ENCODE results near the gene STAT1. TPM values are rescaled to one million over a fixed set of nuclear protein-coding genes. Genes with fewer than 3 reads are reported as not detected.

The STAT1 gene
- total RNA-seq, 1 donor from 2014 or later: 35.6 TPM

DNA sequence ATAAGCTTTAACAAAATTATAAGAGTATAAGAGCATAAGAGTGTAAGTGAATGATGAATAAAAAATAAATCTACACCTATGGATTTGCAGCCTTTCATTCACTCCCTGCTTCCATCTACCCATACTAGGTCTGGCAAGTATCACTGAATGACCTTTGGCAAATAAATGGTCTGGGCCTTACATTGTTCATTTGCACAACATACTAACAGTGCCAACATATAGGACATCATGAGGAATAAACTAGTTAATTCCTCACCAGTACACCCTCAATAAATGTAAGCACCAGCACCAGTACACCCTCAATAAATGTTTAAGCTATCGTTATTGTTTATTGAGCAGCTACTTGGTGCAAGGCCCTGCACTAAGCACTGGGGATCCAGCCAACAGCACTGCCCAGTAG is 26.9 kb downstream of the STAT1 start:
- Histone ChIP-seq H3K9me3 (no peaks in the 10 kb centered on the region), H3K4me1 (no peaks in the 10 kb centered on the region), H3K27me3 (no peaks in the 10 kb centered on the region), H3K27ac (no peak overlapping the region), H3K4me3 (no peak overlapping the region), H3K36me3 (peaks cover 0 to 72% of the 10 kb centered on the region in 2 donors)
- intact Hi-C loops (cut with DNase I): no loop called here
- TF ChIP-seq, protein P1, sequence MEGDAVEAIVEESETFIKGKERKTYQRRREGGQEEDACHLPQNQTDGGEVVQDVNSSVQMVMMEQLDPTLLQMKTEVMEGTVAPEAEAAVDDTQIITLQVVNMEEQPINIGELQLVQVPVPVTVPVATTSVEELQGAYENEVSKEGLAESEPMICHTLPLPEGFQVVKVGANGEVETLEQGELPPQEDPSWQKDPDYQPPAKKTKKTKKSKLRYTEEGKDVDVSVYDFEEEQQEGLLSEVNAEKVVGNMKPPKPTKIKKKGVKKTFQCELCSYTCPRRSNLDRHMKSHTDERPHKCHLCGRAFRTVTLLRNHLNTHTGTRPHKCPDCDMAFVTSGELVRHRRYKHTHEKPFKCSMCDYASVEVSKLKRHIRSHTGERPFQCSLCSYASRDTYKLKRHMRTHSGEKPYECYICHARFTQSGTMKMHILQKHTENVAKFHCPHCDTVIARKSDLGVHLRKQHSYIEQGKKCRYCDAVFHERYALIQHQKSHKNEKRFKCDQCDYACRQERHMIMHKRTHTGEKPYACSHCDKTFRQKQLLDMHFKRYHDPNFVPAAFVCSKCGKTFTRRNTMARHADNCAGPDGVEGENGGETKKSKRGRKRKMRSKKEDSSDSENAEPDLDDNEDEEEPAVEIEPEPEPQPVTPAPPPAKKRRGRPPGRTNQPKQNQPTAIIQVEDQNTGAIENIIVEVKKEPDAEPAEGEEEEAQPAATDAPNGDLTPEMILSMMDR (IDR thresholded peaks at IDR 0.05): no peak
- TF ChIP-seq POLR2A (IDR thresholded peaks at IDR 0.05) (no peak), POLR2AphosphoS5 (IDR thresholded peaks at IDR 0.05; ENCODE audit: insufficient read depth in 1 of 2, low read depth in 1 of 2) (no peak)
- no peak for DNase-seq (ENCODE audit: extremely low spot score in 2 of 2)

DNA sequence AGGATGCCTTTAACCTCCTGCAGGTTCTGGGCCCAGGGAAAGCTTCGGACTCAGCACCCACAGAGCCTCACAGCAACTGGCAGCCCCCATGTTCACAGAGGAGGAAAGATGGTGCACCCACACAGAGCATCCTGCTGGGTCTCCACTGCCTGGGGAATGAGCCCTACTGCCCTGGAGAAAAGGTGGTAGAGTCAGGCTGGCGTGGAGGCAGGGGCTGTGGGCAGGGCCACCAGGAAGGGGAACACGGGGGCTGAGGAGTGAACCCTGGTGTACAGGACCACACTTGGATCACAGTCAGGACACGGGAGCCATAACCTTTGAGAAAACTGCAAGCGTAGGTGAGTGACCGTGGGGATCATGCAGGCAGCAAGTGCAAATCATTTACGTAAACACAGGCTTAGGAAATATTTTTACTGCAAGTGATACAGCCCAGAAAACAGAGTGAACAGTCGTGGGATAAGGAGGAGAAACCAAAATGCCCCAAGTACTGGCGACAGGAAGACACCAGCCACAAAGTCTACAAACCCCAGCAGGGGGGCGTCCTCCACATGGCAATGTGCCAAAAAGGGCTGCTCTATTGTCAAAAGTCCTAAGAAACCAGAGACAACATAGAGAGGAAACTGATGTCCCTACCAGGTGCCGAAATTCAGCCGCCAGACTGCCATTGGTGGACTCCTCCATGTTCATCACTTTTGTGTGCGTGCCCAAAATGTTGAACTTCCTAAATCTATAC is 27.6 kb downstream of the STAT1 start:
- TF ChIP-seq, protein P1 (IDR thresholded peaks at IDR 0.05): no peak
- no peak for TF ChIP-seq POLR2A (IDR thresholded peaks at IDR 0.05)
- no peak for TF ChIP-seq POLR2AphosphoS5 (IDR thresholded peaks at IDR 0.05; ENCODE audit: insufficient read depth in 1 of 2, low read depth in 1 of 2)
- DNase-seq (ENCODE audit: extremely low spot score in 2 of 2): no peak
- H3K4me1 ChIP-seq: no peaks in the 10 kb centered on the region
- no peaks in the 10 kb centered on the region for H3K27me3 ChIP-seq
- intact Hi-C loops (cut with DNase I): no loop called here
- H3K36me3 ChIP-seq: peaks cover 0 to 79% of the 10 kb centered on the region in 2 donors
- no peaks in the 10 kb centered on the region for H3K9me3 ChIP-seq
- H3K4me3 ChIP-seq: no peak overlapping the region
- no peak overlapping the region for H3K27ac ChIP-seq

DNA sequence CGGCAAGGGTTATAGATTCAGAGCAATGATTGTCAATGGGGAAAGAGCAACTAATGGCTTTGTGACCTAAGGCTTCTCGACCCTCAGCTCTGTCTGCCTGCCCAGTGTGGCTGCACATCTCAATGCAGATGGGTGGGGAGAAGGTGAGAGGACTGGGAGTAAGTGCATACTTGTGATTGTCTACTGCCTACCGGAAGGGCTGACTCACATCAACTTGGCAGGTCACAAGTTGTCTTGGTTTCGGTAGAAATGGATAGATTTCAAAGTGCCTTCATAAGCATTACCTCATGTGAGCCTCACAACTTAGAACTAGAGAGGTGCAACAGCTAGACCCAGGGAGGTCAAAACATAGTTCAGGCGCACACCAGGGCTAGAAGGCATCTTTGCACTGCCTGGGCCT is 29.4 kb downstream of the STAT1 start:
- no peaks in the 10 kb centered on the region for H3K9me3 ChIP-seq
- no peak overlapping the region for H3K27ac ChIP-seq
- peaks cover 0 to 76% of the 10 kb centered on the region in 2 donors for H3K36me3 ChIP-seq
- no peak for DNase-seq (ENCODE audit: extremely low spot score in 2 of 2)
- intact Hi-C loops (cut with DNase I): no loop called here
- H3K4me1 ChIP-seq: no peaks in the 10 kb centered on the region
- H3K4me3 ChIP-seq: no peak overlapping the region
- no peak for TF ChIP-seq POLR2AphosphoS5 (IDR thresholded peaks at IDR 0.05; ENCODE audit: insufficient read depth in 1 of 2, low read depth in 1 of 2)
- TF ChIP-seq, protein P1 (IDR thresholded peaks at IDR 0.05): no peak
- no peak for TF ChIP-seq POLR2A (IDR thresholded peaks at IDR 0.05)
- H3K27me3 ChIP-seq: no peaks in the 10 kb centered on the region

DNA sequence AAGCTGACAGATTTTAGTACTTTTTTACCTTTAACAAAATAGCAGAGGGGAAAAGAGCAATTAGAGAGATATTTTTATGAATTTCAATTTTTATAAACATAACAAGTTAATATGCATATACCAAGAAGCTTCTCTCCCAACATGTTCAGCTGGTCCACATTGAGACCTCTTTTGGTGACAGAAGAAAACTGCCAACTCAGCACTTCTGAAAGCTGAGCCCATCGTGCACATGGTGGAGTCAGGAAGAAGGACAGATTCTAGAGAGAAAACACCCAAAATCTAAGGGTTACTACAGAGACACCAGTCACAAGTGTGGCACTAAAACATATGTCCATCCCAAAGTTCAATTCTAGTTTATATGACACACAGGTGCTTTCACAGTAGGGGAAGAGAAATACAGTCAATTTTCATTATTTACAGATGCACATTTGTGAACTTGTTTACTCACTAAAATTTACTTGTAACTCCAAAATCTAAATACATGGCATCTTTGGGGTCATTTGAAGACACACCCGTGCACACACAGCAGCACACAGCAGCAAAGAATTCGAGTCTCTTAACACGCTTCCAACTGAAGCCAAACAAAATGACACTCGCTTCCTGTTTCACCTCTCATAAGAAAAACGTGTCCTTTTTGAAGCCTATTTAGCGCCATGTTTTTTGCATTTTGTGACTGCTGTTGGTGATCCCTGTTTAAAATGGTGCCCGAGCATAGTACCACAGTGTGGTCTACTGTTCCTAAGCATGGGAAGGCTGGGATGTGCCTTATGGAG is 31.5 kb downstream of the STAT1 start:
- H3K36me3 ChIP-seq: peaks cover 0 to 81% of the 10 kb centered on the region in 2 donors
- no peaks in the 10 kb centered on the region for H3K9me3 ChIP-seq
- H3K4me1 ChIP-seq: no peaks in the 10 kb centered on the region
- no peak for DNase-seq (ENCODE audit: extremely low spot score in 2 of 2)
- TF ChIP-seq, protein P1 (IDR thresholded peaks at IDR 0.05): no peak
- no peak for TF ChIP-seq POLR2AphosphoS5 (IDR thresholded peaks at IDR 0.05; ENCODE audit: insufficient read depth in 1 of 2, low read depth in 1 of 2)
- TF ChIP-seq POLR2A (IDR thresholded peaks at IDR 0.05): no peak
- intact Hi-C loops (cut with DNase I): no loop called here
- H3K27ac ChIP-seq: no peak overlapping the region
- H3K27me3 ChIP-seq: no peaks in the 10 kb centered on the region
- no peak overlapping the region for H3K4me3 ChIP-seq

DNA sequence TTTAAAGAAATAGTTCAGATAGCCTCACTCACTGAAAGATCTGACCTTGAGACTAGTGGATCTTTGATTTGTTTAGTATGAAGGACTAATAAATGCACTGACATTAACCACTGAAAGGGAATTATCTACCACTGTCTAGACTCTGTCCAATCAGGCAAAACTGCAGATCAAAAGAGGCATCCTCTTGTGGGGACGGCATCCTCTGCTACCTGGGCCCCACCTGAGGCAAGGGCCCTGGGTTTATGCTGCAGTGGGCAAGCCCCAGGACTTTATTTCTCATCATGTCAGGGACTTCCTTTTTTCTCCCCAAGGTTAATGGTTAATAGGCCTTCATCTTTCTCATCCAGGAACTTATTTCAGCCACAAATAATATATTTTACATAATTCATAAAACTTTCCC is 32.2 kb downstream of the STAT1 start:
- no peak overlapping the region for H3K4me3 ChIP-seq
- H3K36me3 ChIP-seq: peaks cover 0 to 85% of the 10 kb centered on the region in 2 donors
- H3K27ac ChIP-seq: no peak overlapping the region
- intact Hi-C loops (cut with DNase I): no loop called here
- no peaks in the 10 kb centered on the region for H3K4me1 ChIP-seq
- TF ChIP-seq POLR2A (IDR thresholded peaks at IDR 0.05) (no peak), POLR2AphosphoS5 (IDR thresholded peaks at IDR 0.05; ENCODE audit: insufficient read depth in 1 of 2, low read depth in 1 of 2) (no peak)
- TF ChIP-seq, protein P1 (IDR thresholded peaks at IDR 0.05): no peak
- DNase-seq (ENCODE audit: extremely low spot score in 2 of 2): no peak
- no peaks in the 10 kb centered on the region for H3K9me3 ChIP-seq
- no peaks in the 10 kb centered on the region for H3K27me3 ChIP-seq

Data from vagina (tissue), 2 donors.